ENCODE data around the gene PLEKHJ1. TPM values are rescaled to one million over a fixed set of nuclear protein-coding genes. Genes with fewer than 3 reads are reported as not detected.

PLEKHJ1 gene
- total and polyA plus RNA-seq, 2 of the 13 experiments (the other 11 are each of a cell fraction or from before 2014, with no cell fraction given), result 70.5 to 130 TPM

DNA sequence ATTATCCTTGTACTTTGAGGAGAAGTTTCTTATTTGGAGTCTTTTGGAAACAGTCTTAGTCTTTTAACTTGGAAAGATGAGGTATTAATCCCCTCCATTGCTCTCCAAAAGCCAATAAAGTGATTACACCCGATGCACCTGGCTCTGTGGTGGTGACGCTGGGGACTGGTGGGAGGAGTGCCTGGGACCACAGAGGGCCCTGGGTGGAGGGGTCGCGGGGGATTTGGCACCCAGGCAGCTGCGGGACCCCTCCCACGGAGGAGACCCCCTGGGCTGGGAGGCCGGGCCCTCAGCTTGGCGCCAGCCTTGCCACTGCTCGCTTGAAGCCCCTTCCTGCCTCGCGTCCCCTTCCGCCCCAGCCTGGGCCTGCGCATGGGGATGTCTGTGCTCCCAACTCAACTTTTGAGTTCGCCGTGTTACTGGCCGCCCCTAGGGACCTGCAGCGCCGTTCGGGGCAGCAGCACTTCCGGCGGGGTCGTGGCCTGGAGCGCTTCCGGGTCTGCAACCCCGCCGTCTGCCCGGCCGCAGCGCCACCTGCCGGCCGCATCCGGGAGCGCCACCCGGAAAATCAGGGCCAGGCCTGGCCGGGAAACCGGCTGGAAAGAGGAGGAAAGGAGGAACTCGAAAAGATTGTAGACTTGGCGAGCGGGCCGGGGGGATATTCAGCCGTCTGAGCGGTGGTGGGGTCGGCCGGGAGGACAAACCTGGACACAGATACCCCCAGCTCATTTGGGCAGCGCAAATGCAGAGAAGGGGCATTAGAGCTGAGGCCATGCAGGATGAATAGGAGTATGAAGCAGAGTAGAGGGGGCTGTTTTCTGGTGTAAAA lies 37.4 kb upstream of the PLEKHJ1 start (continued):
- TF ChIP-seq ZNF749 (CRISPR knock-in tag; IDR thresholded peaks at IDR 0.05; ENCODE audit: borderline replicate concordance) (peak; percentile 82; the same call in 1 of the 2 replicates), ZNF772 (CRISPR knock-in tag; IDR thresholded peaks at IDR 0.05) (peak; percentile 64), NFATC3 (CRISPR knock-in tag; IDR thresholded peaks at IDR 0.05) (0 out of 2 replicates have a peak, but pooled peaks have one; percentile 42), SAP130 (CRISPR knock-in tag; IDR thresholded peaks at IDR 0.05; ENCODE audit: low read depth) (peak; percentile 87), HDAC1 (CRISPR knock-in tag; IDR thresholded peaks at IDR 0.05) (peak; percentile 90), MXD4 (CRISPR knock-in tag; IDR thresholded peaks at IDR 0.05) (peak; percentile 26; the same call in 1 of the 2 replicates), KDM1A (CRISPR knock-in tag; IDR thresholded peaks at IDR 0.05) (no peak), ZNF256 (CRISPR knock-in tag; conservative IDR thresholded peaks at IDR 0.05) (no peak), ZBTB38 (CRISPR knock-in tag; IDR thresholded peaks at IDR 0.05) (peak; percentile 96), ZBTB7B (CRISPR knock-in tag; IDR thresholded peaks at IDR 0.05) (peak; percentile 85), MEF2D (CRISPR knock-in tag; IDR thresholded peaks at IDR 0.05) (0 out of 2 replicates have a peak, but pooled peaks have one; percentile 20), SPEN (CRISPR knock-in tag; IDR thresholded peaks at IDR 0.05; ENCODE audit: low read depth) (peak; percentile 64), ZFP36 (IDR thresholded peaks at IDR 0.05; ENCODE audit: borderline replicate concordance, low read depth, low read length, partially characterized antibody) (no peak), RXRB (CRISPR knock-in tag; IDR thresholded peaks at IDR 0.05; ENCODE audit: borderline replicate concordance) (peak; percentile 62; the same call in 1 of the 2 replicates), ZNF547 (CRISPR knock-in tag; IDR thresholded peaks at IDR 0.05) (peak; percentile 39; the same call in 1 of the 2 replicates), ZFP36L1 (CRISPR knock-in tag; IDR thresholded peaks at IDR 0.05) (peak; percentile 67; the same call in 1 of the 2 replicates)
- TF ChIP-seq, protein P1, sequence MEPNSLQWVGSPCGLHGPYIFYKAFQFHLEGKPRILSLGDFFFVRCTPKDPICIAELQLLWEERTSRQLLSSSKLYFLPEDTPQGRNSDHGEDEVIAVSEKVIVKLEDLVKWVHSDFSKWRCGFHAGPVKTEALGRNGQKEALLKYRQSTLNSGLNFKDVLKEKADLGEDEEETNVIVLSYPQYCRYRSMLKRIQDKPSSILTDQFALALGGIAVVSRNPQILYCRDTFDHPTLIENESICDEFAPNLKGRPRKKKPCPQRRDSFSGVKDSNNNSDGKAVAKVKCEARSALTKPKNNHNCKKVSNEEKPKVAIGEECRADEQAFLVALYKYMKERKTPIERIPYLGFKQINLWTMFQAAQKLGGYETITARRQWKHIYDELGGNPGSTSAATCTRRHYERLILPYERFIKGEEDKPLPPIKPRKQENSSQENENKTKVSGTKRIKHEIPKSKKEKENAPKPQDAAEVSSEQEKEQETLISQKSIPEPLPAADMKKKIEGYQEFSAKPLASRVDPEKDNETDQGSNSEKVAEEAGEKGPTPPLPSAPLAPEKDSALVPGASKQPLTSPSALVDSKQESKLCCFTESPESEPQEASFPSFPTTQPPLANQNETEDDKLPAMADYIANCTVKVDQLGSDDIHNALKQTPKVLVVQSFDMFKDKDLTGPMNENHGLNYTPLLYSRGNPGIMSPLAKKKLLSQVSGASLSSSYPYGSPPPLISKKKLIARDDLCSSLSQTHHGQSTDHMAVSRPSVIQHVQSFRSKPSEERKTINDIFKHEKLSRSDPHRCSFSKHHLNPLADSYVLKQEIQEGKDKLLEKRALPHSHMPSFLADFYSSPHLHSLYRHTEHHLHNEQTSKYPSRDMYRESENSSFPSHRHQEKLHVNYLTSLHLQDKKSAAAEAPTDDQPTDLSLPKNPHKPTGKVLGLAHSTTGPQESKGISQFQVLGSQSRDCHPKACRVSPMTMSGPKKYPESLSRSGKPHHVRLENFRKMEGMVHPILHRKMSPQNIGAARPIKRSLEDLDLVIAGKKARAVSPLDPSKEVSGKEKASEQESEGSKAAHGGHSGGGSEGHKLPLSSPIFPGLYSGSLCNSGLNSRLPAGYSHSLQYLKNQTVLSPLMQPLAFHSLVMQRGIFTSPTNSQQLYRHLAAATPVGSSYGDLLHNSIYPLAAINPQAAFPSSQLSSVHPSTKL (CRISPR knock-in tag; IDR thresholded peaks at IDR 0.05), result peak; percentile 44; the same call in 1 of the 2 replicates
- TF ChIP-seq, protein P2, sequence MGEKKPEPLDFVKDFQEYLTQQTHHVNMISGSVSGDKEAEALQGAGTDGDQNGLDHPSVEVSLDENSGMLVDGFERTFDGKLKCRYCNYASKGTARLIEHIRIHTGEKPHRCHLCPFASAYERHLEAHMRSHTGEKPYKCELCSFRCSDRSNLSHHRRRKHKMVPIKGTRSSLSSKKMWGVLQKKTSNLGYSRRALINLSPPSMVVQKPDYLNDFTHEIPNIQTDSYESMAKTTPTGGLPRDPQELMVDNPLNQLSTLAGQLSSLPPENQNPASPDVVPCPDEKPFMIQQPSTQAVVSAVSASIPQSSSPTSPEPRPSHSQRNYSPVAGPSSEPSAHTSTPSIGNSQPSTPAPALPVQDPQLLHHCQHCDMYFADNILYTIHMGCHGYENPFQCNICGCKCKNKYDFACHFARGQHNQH (CRISPR knock-in tag; IDR thresholded peaks at IDR 0.05), result peak; percentile 68; the same call in 1 of the 2 replicates
- TF ChIP-seq, protein P3, sequence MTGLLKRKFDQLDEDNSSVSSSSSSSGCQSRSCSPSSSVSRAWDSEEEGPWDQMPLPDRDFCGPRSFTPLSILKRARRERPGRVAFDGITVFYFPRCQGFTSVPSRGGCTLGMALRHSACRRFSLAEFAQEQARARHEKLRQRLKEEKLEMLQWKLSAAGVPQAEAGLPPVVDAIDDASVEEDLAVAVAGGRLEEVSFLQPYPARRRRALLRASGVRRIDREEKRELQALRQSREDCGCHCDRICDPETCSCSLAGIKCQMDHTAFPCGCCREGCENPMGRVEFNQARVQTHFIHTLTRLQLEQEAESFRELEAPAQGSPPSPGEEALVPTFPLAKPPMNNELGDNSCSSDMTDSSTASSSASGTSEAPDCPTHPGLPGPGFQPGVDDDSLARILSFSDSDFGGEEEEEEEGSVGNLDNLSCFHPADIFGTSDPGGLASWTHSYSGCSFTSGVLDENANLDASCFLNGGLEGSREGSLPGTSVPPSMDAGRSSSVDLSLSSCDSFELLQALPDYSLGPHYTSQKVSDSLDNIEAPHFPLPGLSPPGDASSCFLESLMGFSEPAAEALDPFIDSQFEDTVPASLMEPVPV (CRISPR knock-in tag; IDR thresholded peaks at IDR 0.05), result peak; percentile 52; the same call in 1 of the 2 replicates
- TF ChIP-seq, protein P4, sequence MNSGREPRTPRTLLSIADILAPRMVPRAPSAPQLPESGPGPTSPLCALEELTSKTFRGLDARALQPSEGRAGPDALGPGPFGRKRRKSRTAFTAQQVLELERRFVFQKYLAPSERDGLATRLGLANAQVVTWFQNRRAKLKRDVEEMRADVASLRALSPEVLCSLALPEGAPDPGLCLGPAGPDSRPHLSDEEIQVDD (CRISPR knock-in tag; IDR thresholded peaks at IDR 0.05; ENCODE audit: borderline replicate concordance), result no peak
